Fibroblast of skin of scalp (primary cell): ENCODE data around the gene NDFIP2.
"Not testable (repeated sequence)": the region's sequence is repeated elsewhere in the genome, so short reads cannot be mapped to it uniquely, and the experiment has no call there.

Source experiments
- DNase-seq: peaks from one replicate; pipeline ENCODE4 v3.0.0-alpha.2; 2013

Gene NDFIP2

DNA sequence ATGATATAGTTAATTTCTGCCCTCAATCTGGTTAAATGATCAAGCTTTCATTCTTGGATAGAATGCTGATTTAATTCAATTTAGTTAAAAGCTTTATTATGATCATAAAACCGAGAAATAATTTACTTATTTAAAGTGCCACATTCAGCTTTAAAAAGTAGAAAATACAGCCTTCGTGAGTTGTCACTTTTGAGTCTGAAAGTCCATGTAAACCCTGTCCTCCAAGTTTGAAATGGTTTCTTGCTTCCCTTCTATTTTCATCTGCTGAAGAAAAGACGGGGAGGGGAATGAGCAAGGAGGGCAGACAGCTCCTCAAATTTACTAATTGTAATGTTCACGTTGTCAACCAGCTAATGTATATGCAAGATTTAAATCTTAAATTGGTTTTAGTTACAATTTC lies 59.5 kb downstream of the NDFIP2 start:
- DNase-seq, result no peak

DNA sequence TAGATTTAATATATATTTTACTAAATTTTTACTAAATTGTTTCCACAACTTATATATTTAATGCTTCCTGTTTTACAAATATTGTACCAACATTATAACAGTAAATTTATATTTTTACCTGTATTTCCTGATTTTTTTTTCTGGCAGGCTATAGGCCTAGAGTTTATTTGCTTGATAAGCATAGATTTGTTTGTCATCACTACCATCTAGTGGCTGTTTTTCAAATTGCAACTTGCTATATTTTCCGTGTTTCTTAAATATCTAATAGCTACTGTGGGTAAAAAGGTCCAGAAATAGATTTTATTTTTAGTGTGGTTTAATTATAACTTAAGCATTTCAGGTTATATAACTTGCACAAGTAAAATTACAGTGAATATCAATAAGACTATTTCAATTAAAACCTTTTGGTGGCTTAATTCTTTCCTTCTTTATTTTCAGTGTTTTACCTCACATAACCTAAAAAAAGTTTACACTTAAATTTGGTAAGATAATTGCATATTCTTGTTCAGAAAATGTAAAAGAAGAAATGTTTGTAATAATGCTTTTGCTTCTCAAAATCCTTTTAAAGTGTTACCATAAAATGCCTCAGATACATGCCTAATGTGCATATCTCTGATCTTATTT lies 60.6 kb downstream of the NDFIP2 start:
- DNase-seq, result peak; percentile 64

GRCh38 chr13:79543883-79544282 lies 62.9 kb downstream of the NDFIP2 start:
- DNase-seq, result no peak

DNA sequence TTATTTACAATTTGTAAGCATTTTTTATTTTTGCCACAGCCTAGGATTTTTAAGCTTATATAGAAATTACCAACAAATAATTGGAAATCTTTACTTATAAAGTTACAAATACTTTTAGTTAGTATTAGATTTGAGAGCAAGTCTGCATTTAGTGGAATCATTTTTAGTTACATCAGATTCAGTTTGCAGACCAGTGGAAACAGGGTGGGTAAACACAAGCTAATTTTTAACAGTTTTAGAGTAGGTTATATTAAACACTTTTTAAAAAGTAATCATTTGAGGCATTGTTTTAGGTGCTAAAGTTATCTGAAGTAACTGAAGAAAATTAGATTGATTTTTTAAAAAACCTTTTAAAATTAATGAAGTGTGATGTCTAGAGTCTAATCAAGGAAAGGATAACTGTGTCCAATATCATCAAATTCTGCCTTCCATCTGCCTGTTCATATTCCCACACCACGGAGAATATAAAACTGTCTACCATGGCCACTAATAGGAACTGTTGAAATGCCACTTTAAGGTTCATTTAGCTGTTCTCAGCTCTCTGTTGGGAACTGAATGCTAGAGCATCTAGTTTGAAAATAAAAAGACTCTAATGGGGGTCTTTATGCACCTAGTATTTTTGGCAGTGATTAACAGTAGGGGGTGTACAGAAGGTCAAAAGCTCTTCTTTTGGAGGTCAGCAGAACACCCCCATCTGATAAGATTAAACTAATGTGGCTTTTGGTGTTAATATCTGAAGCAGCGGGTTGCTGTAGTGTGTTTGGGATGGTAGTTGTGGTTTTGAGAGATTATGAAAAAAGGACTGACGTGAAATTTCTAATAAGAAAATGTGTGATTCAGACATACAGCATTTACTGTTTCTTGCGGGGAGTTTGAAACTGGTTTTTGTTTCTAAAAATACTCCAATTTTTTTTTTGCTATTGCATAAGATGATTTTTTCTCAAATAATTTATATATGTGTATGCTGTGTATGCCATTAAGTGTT lies 66.5 kb downstream of the NDFIP2 start:
- DNase-seq, result peak; percentile 7

DNA sequence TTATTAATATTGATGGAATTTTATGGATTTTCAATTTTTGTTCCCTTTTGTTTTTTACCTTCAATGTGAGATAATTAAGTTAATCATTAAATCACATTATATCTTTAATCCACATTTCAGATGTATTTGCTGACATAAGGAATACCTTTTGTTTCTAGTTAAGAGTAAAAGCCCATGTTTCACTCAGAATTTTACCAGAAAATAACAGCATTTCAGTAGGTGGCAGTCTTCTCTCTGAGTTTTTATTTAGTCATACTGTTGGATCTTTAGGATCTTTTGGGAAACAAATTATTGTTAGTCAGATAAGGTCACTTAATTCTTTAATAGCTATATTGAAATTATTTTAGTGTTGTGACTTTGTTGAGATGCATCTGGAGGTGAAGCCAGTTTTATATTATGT lies 67.9 kb downstream of the NDFIP2 start:
- DNase-seq, result peak; percentile 7

GRCh38 chr13:79549355-79550106 lies 68.6 kb downstream of the NDFIP2 start:
- DNase-seq, result peak; percentile 21

DNA sequence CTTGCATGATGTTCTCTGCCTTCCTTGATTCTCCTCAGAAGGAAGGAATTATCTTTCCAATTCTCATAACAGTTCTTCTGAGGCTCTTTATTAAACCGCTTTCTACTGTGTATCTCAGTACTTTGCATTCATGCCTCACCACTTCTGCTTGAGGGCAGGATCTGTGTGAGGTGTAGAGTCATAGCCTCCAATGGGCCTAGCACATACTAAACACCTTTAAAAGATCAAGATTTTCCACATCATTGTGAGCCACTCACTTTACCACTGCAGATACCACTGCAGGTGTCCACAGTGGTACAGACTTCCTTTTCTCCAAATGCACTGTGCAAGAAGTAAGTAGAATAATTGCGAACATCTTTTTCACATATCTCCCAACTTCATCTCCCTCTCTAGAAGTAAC lies 76.7 kb downstream of the NDFIP2 start:
- no peak for DNase-seq

GRCh38 chr13:79560954-79561353 lies 80.0 kb downstream of the NDFIP2 start:
- DNase-seq, result no peak

DNA sequence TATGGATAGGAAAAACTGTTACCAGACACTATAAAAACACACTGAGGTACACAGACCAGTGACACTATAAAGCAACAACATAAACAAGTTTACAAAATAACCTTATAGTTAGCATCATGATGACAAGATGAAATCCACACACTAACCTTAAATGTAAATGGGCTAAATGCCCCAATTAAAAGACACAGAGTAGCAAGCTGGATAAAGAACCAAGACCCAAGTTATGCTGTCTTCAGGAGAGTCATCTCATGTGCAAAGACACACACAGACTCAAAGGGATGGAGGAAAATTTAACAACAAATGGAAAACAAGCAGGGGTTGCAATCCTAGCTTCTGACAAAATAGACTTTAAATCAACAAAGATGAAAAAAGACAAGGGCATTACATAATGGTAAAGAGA lies 81.6 kb downstream of the NDFIP2 start:
- no peak for DNase-seq

- DNase-seq, result no peak
Observed at GRCh38 chr13:79566118-79566517, 85.2 kb downstream of the NDFIP2 start.

- DNase-seq, result no peak
Observed at GRCh38 chr13:79571147-79571546, 90.2 kb downstream of the NDFIP2 start.

GRCh38 chr13:79573892-79574291 lies 92.9 kb downstream of the NDFIP2 start:
- DNase-seq, result not testable (repeated sequence)

- peak; percentile 51 for DNase-seq
Observed at GRCh38 chr13:79581870-79582315, 100.9 kb downstream of the NDFIP2 start.

DNA sequence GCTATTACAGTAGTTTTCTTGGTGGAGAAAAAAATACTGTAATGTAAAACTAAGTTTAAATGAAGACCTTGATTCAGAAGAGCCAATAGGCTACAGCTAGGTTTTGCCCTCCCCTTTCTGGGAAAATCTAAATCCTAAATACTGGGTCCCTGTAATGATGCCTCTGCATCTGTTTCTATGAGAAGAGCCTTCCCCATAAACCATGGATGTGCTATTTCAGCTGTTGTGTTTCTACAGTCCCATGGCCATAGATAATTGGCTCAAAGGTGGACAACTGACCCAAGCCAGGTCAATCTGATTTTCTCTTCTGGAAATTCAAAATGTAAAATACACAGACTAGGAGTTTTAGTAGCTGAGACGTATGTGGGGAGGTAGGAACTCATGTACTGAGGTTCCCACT lies 101.9 kb downstream of the NDFIP2 start:
- no peak for DNase-seq

DNA sequence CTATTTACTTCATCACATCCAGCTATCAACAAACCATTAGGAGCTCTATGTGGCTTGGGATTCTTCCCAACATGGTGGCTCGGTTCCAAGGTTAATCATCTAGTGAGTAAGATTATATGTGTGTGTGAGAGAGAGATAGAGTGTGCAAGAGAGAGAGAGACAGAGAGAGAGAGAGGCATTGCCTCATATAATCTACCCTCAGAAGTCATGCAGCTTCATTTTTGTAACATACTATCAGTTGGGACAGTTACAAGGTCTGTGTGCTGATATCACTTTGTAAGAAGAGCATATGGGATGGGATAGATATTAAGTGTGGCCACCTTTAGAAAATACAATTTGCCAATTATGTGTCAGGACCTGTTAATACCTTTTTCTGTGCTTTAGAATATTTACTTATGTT lies 104.1 kb downstream of the NDFIP2 start:
- no peak for DNase-seq

DNA sequence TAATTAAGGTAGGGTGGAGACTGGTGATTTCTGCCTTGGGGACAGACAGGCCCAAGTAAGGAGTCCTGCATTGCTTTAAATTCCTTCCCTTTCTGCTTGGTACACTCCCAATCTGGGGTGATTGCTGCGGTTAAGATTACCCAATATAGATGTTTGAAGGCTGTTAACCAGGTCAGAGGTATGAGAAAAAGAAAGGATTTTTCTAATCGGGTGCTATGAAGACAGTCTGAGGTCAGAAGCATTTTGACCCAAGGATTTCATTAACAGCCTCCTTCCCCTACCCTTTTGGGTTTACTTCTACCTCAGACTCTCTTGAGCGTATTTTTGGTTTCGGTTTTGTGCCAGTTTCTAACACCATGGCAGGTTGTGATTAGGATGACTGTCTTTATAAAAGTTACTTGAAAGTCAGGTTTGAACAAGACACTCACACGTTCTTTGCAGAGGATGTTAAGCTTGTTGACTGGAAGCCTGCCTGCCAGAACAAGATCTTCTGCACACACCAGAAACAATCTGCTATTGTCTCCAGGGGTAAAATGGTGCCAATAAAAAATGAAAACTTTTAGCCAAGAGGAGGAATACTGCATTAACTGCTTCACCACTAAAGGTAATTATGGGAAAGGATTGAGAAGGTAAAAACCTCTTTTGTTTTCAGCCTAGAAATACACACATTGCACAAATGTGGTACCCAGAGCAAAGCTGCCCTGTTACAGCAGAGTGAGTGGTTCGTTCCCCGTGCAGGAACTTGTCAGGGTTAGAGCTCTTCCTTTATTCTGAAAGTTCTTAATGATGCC lies 108.8 kb downstream of the NDFIP2 start:
- DNase-seq, result no peak

DNA sequence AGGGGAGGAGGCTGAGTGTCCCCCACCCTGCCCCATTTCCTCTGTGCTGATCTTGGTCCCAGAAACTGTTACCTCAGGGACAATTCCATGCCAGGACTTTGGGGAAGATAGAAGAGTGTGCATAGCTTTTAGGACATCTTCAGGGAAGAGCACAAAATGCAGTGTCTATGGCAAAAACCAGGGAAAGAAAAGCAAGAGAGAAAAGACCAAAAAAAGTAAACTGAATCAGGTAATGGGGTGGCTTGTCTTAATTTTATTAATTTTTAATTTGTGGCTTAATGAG lies 109.4 kb downstream of the NDFIP2 start:
- DNase-seq, result no peak

DNA sequence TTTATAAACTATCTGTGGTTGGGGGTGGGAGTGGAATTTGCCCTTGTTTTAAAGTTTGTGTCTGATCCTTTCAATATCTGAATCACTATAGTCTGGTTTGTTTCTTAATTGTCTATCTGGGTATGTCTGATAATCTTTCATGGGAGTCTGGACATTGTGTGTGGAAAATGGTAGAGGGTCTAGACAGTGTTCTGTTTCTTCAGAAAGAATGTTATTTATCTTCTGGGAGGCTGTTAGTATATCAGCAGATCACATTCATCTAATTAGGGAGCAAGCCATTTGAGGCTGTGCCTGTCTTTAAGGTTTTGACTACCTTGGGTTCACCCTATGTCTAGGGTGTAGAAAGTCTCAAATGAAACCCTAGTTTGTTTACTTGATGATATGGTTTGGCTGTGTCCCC lies 110.5 kb downstream of the NDFIP2 start:
- DNase-seq, result no peak

DNA sequence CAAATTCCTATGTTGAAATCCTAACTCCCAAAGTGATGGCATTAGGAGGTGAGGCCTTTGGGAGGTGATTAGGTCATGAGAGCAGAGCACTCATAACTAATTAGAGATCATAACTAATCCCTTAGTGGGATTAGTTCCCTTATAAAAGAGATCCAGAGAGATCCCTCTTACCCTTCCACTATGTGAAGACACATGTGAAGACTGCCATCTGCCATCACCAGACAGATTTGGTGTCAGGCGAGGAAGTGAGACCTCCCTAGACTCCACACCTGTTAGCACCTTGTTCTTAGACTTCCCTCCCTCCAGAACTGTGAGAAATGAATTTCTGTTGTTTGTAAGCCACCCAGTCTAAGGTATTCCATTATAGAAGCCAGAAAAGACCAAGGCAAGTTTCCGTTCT lies 112.2 kb downstream of the NDFIP2 start:
- no peak for DNase-seq

DNA sequence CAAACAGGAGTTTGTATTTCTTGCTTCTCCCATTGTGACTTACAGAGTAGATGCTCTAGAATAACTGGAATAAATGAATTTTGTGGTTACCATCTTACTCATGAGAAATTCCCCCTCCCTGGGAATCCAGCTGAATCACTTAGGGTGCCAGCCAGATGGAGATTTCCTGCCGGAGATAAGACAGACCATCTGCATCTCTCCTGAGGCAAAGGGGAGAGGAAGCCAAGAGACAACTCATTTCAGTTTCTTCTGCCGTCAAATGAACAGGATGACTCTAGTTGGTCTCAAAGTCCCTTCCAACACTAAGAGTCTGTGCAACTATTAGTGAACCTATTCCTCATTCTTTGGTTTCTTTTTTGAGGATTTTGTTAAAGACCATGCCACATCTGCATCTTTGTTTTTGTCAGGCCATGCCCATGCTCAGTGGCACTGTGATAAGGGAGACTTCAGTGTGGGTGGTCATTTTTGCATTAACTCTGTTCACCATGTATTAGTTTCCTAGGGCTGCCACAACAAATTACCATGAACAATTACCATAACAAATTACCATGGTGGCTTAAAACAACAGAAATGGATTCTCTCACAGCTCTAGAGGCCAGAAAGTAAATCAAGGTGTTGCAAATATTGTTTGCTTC lies 112.8 kb downstream of the NDFIP2 start:
- DNase-seq, result peak; percentile 66

DNA sequence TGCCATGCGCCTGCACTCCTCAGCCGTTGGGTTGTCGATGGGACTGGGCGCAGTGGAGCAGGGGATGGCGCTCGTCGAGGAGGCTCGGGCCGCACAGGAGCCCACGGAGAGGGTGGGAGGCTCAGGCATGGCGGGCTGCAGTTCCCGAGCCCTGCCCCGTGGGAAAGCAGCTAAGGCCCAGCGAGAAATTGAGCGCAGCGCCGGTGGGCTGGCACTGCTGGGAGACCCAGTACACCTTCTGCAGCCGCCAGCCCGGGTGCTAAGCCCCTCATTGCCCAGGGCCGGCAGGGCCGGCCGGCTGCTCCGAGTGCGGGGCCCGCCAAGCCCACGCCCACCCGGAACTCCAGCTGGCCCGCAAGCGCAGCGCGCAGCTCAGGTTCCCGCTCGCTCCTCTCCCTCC lies 119.2 kb downstream of the NDFIP2 start:
- not testable (repeated sequence) for DNase-seq

DNA sequence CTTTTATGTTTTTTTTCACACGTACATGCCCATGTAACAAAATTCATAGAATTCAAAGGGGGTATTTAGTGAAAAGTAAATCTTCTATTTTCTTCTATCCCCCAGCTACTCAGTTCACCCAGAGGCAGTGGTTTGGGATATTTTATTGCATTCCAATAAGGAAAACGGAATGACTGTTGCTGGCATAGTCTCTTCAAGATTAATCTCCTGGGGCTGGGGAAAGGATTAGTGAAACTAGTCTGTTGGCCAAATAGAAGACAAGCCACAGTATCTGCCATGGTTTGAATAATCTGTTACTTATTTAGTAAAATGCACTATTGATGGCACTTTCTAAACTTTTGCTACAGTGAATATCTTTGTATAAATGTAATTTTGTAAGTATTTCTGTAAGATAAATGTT lies 122.0 kb downstream of the NDFIP2 start:
- no peak for DNase-seq
